ENCODE results near the gene S100B. TPM values are rescaled to one million over a fixed set of nuclear protein-coding genes. Genes with fewer than 3 reads are reported as not detected.
A peak's percentile ranks its signal among the peaks of the same experiment; 100 is the strongest.

The S100B gene
- 1 to 10 TPM in 3 of 4 donors, not detected in 1; 1.8 to 9.1 (median 3.4) TPM for total RNA-seq

DNA sequence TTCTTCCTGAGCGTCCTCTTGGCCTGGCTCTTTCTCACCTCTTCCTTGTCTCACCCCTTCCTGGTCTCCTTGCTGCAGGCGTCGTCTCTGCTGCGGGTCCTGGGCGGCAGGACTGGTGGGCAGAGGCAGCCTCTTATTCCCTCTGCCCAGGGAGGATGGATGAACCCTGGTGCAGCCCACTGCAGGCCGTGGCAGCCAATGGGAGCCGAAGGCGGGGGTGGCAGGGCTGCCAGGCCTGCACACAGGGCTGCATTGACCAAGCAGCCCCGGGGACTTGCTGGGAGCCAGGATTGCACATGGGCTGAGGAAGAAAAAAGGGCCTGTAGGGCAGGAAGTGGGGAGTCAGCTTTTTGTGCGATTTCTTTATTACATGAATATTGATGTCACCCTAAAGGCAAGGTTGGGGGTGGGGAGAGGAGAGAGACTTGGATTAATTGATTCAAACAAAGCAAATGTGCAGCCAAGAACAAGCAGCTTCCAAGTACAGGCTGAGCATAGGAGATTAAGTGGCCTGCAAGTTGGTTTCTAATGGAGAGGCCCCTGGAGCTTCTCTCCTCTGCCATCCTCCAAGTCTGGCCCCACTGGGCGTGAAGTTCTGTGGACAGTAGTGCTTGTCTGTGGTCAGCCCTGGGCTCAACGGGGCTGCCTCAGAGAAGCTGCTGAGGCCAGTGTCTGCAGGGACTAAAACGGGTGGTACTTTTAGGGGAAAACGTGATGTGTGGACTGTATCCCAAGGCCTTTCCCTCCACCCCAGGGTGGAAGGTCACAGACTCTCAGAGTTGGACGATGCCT lies at the start of gene S100B:
S100B (minus strand) TSS at position 108 of the 792 bp plus-strand sequence. CDS start 2,667 bp downstream, outside the sequence.
- no peak for TF ChIP-seq POLR2A (IDR thresholded peaks at IDR 0.05)
- TF ChIP-seq, protein P1, sequence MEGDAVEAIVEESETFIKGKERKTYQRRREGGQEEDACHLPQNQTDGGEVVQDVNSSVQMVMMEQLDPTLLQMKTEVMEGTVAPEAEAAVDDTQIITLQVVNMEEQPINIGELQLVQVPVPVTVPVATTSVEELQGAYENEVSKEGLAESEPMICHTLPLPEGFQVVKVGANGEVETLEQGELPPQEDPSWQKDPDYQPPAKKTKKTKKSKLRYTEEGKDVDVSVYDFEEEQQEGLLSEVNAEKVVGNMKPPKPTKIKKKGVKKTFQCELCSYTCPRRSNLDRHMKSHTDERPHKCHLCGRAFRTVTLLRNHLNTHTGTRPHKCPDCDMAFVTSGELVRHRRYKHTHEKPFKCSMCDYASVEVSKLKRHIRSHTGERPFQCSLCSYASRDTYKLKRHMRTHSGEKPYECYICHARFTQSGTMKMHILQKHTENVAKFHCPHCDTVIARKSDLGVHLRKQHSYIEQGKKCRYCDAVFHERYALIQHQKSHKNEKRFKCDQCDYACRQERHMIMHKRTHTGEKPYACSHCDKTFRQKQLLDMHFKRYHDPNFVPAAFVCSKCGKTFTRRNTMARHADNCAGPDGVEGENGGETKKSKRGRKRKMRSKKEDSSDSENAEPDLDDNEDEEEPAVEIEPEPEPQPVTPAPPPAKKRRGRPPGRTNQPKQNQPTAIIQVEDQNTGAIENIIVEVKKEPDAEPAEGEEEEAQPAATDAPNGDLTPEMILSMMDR (IDR thresholded peaks at IDR 0.05): no peak
- Histone ChIP-seq H3K9me3 (no peaks in the 10 kb centered on the region), H3K4me3 (no peak within 1 kb of the TSS), H3K36me3 (no peaks in the 10 kb centered on the region), H3K4me1 (no peaks in the 10 kb centered on the region), H3K27ac (peak within 1 kb of the TSS; percentile 2 to 50 (median 46)), H3K27me3 (no peaks in the 10 kb centered on the region)
- no peak for DNase-seq

GRCh38 chr21:46651121-46651520 lies 46.2 kb upstream of the S100B start:
- no peak for DNase-seq
- Histone ChIP-seq H3K27me3 (no peaks in the 10 kb centered on the region), H3K36me3 (peaks cover 0 to 92% (median 3%) of the 10 kb centered on the region in 3 donors), H3K4me3 (no peak overlapping the region), H3K27ac (no peak overlapping the region), H3K9me3 (peaks cover 0 to 9% (median 3%) of the 10 kb centered on the region in 4 donors), H3K4me1 (no peaks in the 10 kb centered on the region)
- TF ChIP-seq, protein P1 (IDR thresholded peaks at IDR 0.05): no peak

DNA sequence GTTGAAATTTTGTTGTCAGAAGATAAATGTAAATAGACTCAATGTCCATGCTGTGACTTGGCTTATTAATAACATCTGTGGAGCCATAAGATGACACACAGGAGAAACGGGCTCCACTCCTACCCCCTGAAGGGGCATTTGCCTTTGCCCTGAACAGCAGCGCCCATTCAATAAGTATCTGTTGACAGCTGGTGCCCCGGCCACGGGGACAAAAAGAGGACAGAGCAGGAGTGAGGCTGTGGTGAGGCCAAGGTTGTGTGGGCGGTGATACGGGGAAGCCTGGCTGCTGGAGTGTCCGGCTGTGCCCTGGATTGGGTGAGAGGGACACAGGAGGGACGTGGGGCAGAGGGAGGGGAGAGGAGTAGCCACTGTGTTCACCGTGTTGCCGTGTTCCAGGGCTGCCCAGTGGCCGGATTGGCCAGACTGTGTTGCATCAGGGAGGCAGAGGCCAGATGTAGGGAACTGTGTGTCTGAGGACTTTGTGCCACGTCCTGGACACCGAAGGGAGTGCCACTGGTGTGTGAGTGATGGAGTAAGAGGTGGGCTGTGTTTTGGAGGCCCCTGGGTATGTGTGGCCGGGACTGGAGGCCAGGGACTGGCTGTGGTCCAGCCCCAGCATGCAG lies 45.7 kb upstream of the S100B start:
- Histone ChIP-seq H3K4me3 (no peak overlapping the region), H3K36me3 (peaks cover 0 to 97% (median 3%) of the 10 kb centered on the region in 3 donors), H3K9me3 (peaks cover 0 to 9% (median 3%) of the 10 kb centered on the region in 4 donors), H3K27ac (no peak overlapping the region), H3K4me1 (no peaks in the 10 kb centered on the region), H3K27me3 (no peaks in the 10 kb centered on the region)
- DNase-seq: no peak
- no peak for TF ChIP-seq POLR2A (IDR thresholded peaks at IDR 0.05)
- TF ChIP-seq, protein P1 (IDR thresholded peaks at IDR 0.05): no peak

GRCh38 chr21:46649356-46649755 lies 44.5 kb upstream of the S100B start:
- H3K27me3 ChIP-seq: no peaks in the 10 kb centered on the region
- DNase-seq: no peak
- no peak overlapping the region for H3K27ac ChIP-seq
- peaks cover 0 to 99% (median 3%) of the 10 kb centered on the region in 3 donors for H3K36me3 ChIP-seq
- H3K9me3 ChIP-seq: peaks cover 0 to 3% (median 0%) of the 10 kb centered on the region in 4 donors
- no peak overlapping the region for H3K4me3 ChIP-seq
- no peak for TF ChIP-seq POLR2A (IDR thresholded peaks at IDR 0.05)
- TF ChIP-seq, protein P1 (IDR thresholded peaks at IDR 0.05): no peak
- no peaks in the 10 kb centered on the region for H3K4me1 ChIP-seq

GRCh38 chr21:46648539-46648938 lies 43.7 kb upstream of the S100B start:
- H3K36me3 ChIP-seq: peaks cover 0 to 99% (median 3%) of the 10 kb centered on the region in 3 donors

More at GRCh38 chr21:46648539-46648938, 43.7 kb upstream of the S100B start:
- H3K4me3 ChIP-seq: no peak overlapping the region
- H3K27me3 ChIP-seq: no peaks in the 10 kb centered on the region
- no peak for DNase-seq
- TF ChIP-seq, protein P1 (IDR thresholded peaks at IDR 0.05): no peak
- TF ChIP-seq POLR2A (IDR thresholded peaks at IDR 0.05): no peak
- no peaks in the 10 kb centered on the region for H3K4me1 ChIP-seq
- no peaks in the 10 kb centered on the region for H3K9me3 ChIP-seq
- H3K27ac ChIP-seq: no peak overlapping the region

Measured in Peyer's patch (tissue), 4 donors.